Fibroblast of lung (primary cell): Measurements from ENCODE around the gene INSRR. TPM values are rescaled to one million over a fixed set of nuclear protein-coding genes. Genes with fewer than 3 reads are reported as not detected.

Experiments
- DNase-seq, 2 donors: peaks; one replicate each; pipeline versions ENCODE4 v3.0.0 to v3.0.0-alpha.2; 2010; ENCODE audit warnings: low read depth in 2 of 2
- H2AFZ ChIP-seq: 2 replicates; pipeline ENCODE4 v1.5.1; 2012; ENCODE audit warnings: low read length, control low read depth, inconsistent platforms
- H3K27ac ChIP-seq: 2 replicates; pipeline ENCODE4 v1.5.1; 2011; ENCODE audit warnings: low read length, control low read depth; ENCODE audit not compliant: insufficient read depth
- H3K27me3 ChIP-seq: 2 replicates; pipeline ENCODE4 v1.5.1; 2011; ENCODE audit warnings: mild to moderate bottlenecking, low read length; ENCODE audit not compliant: control insufficient read depth, insufficient read depth
- H3K36me3 ChIP-seq: 2 replicates; pipeline ENCODE4 v1.5.1; 2011; ENCODE audit warnings: low read length; ENCODE audit not compliant: control insufficient read depth, insufficient read depth
- H3K4me1 ChIP-seq: 2 replicates; pipeline ENCODE4 v1.5.1; 2011; ENCODE audit warnings: low read length; ENCODE audit not compliant: control insufficient read depth, insufficient read depth; ENCODE audit errors: extremely low read depth
- H3K4me2 ChIP-seq: 2 replicates; pipeline ENCODE4 v1.5.1; 2011; ENCODE audit warnings: low read length, control low read depth; ENCODE audit not compliant: insufficient read depth; ENCODE audit errors: extremely low read depth
- H3K4me3 ChIP-seq, 4 experiments: fragments of 200-600 bp in 1 of 4; sonication (generic) in 1 of 4; replicated peaks in 1 of 4; 2 replicates each; pipeline ENCODE4 v1.5.1; 2011 to 2016; ENCODE audit warnings: low read length in 4 of 4, low read depth in 3 of 4, mild to moderate bottlenecking in 3 of 4, control low read depth in 2 of 4, inconsistent platforms in 1 of 4, mixed read lengths in 1 of 4; ENCODE audit not compliant: insufficient read depth in 1 of 4; ENCODE audit errors: control extremely low read depth in 1 of 4
- H3K79me2 ChIP-seq: 2 replicates; pipeline ENCODE4 v1.5.1; 2012; ENCODE audit warnings: mild to moderate bottlenecking, low read length, inconsistent platforms; ENCODE audit not compliant: control insufficient read depth, insufficient read depth
- H3K9ac ChIP-seq: 2 replicates; pipeline ENCODE4 v1.5.1; 2011; ENCODE audit warnings: mild to moderate bottlenecking, low read length, control low read depth; ENCODE audit not compliant: insufficient read depth
- H3K9me3 ChIP-seq: 2 replicates; pipeline ENCODE4 v1.5.1; 2012; ENCODE audit warnings: low read depth, low read length; ENCODE audit not compliant: control insufficient read depth, insufficient read depth
- H4K20me1 ChIP-seq: 2 replicates; pipeline ENCODE4 v1.5.1; 2011; ENCODE audit warnings: low read length; ENCODE audit not compliant: control insufficient read depth, insufficient read depth; ENCODE audit errors: extremely low read depth
- EZH2 ChIP-seq: IDR thresholded peaks from 2 replicates; pipeline ENCODE4 v1.5.1; 2012; ENCODE audit warnings: low read length, control low read depth, mild to moderate bottlenecking; ENCODE audit errors: missing control alignments
- polyA plus RNA-seq, 2 donors: library from polyadenylated mRNA; depleted of rRNA in 1 of 2; stranded (reverse) in 1 of 2; unstranded in 1 of 2; fragments of >200 nt; gene quantifications; 2 replicates each; pipeline ENCODE4 v1.2.1, GENCODE V29; 2011 to 2012; ENCODE audit warnings: missing spikeins in 1 of 2
- total RNA-seq: library from RNA; depleted of rRNA; stranded (reverse); fragments of >200 nt; gene quantifications from 2 replicates; pipeline ENCODE4 v1.2.1, GENCODE V29; 2014
- TF ChIP-seq, protein P1 (sequence below), 2 donors: IDR thresholded peaks in 1 of 2; conservative IDR thresholded peaks in 1 of 2; 1 replicate in 1 of 2; 2 replicates in 1 of 2; pipeline ENCODE4 v1.5.1; 2011 to 2012; ENCODE audit warnings: low read length in 2 of 2, control low read depth in 1 of 2, inconsistent platforms in 1 of 2, low read depth in 1 of 2, mild to moderate bottlenecking in 1 of 2

Gene INSRR
- total and polyA plus RNA-seq, 2 donors (not counting 1 experiment from before 2014, with no cell fraction given), result not detected

- no peak for TF ChIP-seq EZH2
- TF ChIP-seq, protein P1, sequence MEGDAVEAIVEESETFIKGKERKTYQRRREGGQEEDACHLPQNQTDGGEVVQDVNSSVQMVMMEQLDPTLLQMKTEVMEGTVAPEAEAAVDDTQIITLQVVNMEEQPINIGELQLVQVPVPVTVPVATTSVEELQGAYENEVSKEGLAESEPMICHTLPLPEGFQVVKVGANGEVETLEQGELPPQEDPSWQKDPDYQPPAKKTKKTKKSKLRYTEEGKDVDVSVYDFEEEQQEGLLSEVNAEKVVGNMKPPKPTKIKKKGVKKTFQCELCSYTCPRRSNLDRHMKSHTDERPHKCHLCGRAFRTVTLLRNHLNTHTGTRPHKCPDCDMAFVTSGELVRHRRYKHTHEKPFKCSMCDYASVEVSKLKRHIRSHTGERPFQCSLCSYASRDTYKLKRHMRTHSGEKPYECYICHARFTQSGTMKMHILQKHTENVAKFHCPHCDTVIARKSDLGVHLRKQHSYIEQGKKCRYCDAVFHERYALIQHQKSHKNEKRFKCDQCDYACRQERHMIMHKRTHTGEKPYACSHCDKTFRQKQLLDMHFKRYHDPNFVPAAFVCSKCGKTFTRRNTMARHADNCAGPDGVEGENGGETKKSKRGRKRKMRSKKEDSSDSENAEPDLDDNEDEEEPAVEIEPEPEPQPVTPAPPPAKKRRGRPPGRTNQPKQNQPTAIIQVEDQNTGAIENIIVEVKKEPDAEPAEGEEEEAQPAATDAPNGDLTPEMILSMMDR (conservative IDR thresholded peaks at IDR 0.05 in 1 of 2, IDR thresholded peaks at IDR 0.05 in 1 of 2; ENCODE audit: low read depth in 1 of 2, low read length in 2 of 2), result no peak
- no peak overlapping the region for H3K9ac ChIP-seq
- no peaks in the 10 kb centered on the region for H3K36me3 ChIP-seq
- no peak overlapping the region for H2AFZ ChIP-seq
- no peak overlapping the region for H3K4me3 ChIP-seq
- H4K20me1 ChIP-seq, result no peaks in the 10 kb centered on the region
- H3K9me3 ChIP-seq, result no peaks in the 10 kb centered on the region
- no peak overlapping the region for H3K27ac ChIP-seq
- H3K4me1 ChIP-seq, result peaks cover 3% of the 10 kb centered on the region
- no peaks in the 10 kb centered on the region for H3K79me2 ChIP-seq
- peak; percentile 93 to 96 for DNase-seq
- no peak overlapping the region for H3K4me2 ChIP-seq
- H3K27me3 ChIP-seq, result no peaks in the 10 kb centered on the region
These were observed 53.0 kb downstream of the INSRR start for GRCh38 chr1:156805766-156806511.

DNA sequence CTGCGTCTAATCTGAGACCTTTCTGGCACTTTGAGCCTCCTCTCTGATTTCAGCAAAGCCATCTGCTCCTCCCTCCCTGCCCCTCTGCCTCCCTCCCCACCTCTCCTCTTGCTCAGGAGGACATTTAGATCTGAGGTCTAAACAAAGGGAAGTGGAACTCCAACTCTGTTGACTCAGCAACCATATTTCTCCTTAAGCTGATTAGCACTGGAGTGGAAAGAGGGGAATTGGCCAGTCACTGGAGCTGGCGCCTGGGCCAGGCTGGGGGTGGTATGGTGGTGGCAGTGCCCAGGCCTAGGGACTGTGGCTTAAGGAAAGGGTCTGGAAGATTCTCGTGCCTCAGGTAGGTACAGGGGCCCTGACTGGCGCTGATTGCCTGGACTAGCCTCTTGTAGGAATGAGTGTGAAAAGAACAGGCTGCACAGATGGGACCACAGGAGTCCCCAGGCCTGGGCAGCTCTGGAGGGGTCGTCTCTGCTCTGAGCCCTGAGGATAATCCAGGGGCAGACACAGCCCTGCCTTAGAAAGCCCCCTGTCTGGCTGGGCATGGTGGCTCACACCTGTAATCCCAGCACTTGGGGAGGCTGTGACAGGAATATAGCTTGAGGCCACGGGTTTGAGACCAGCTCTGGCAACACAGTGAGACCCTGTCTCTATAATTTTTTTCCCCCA lies 54.2 kb downstream of the INSRR start:
- Histone ChIP-seq H3K27me3 (no peaks in the 10 kb centered on the region), H3K4me3 (no peak overlapping the region), H3K9me3 (no peaks in the 10 kb centered on the region), H4K20me1 (no peaks in the 10 kb centered on the region), H2AFZ (no peak overlapping the region), H3K4me1 (peaks cover 4% of the 10 kb centered on the region), H3K9ac (no peak overlapping the region), H3K79me2 (no peaks in the 10 kb centered on the region), H3K27ac (no peak overlapping the region), H3K4me2 (no peak overlapping the region), H3K36me3 (no peaks in the 10 kb centered on the region)
- TF ChIP-seq EZH2, result no peak
- TF ChIP-seq, protein P1 (conservative IDR thresholded peaks at IDR 0.05 in 1 of 2, IDR thresholded peaks at IDR 0.05 in 1 of 2; ENCODE audit: low read depth in 1 of 2, low read length in 2 of 2), result no peak
- peak in 1 of 2 donors; percentile 84 for DNase-seq

GRCh38 chr1:156804026-156804425 lies 54.9 kb downstream of the INSRR start:
- no peaks in the 10 kb centered on the region for H3K9me3 ChIP-seq
- no peak overlapping the region for H3K4me2 ChIP-seq
- H3K9ac ChIP-seq, result no peak overlapping the region
- H3K27me3 ChIP-seq, result no peaks in the 10 kb centered on the region
- H3K4me1 ChIP-seq, result peaks cover 4% of the 10 kb centered on the region
- no peaks in the 10 kb centered on the region for H3K79me2 ChIP-seq
- no peak overlapping the region for H2AFZ ChIP-seq
- H3K27ac ChIP-seq, result no peak overlapping the region
- no peak for DNase-seq
- TF ChIP-seq, protein P1 (conservative IDR thresholded peaks at IDR 0.05 in 1 of 2, IDR thresholded peaks at IDR 0.05 in 1 of 2; ENCODE audit: low read depth in 1 of 2, low read length in 2 of 2), result no peak
- no peak for TF ChIP-seq EZH2
- H3K4me3 ChIP-seq, result no peak overlapping the region
- no peaks in the 10 kb centered on the region for H4K20me1 ChIP-seq
- H3K36me3 ChIP-seq, result no peaks in the 10 kb centered on the region
